CD4-positive, alpha-beta memory T cell (primary cell): Measurements from ENCODE around the gene HIKESHI. TPM values are rescaled to one million over a fixed set of nuclear protein-coding genes. Genes with fewer than 3 reads are reported as not detected.

Experiments
- CTCF ChIA-PET: fragments of 350-600 bp; sonication (Branson Sonifier 250); formaldehyde crosslinking; loops from one replicate; lab custom pipeline; 2021; ENCODE audit warnings: inconsistent platforms; ENCODE audit not compliant: partially characterized antibody; lab: Charles Lee
- POLR2A ChIA-PET: fragments of 350-600 bp; sonication (Branson Sonifier 250); formaldehyde crosslinking; loops from one replicate; lab custom pipeline; 2021; ENCODE audit not compliant: partially characterized antibody; lab: Charles Lee
- DNase-seq, 5 donors: peaks; one replicate each; pipeline versions ENCODE4 v3.0.0 to v3.0.0-alpha.2; 2020 to 2022; ENCODE audit warnings: mixed read lengths in 1 of 5
- H3K27ac ChIP-seq: one replicate; pipeline ENCODE4 v1.7.0; 2013; ENCODE audit warnings: low read depth, low read length
- H3K27me3 ChIP-seq: 2 replicates; pipeline ENCODE4 v1.7.0; 2013; ENCODE audit warnings: mild to moderate bottlenecking, low read length, moderate library complexity; ENCODE audit not compliant: insufficient read depth
- H3K36me3 ChIP-seq: 2 replicates; pipeline ENCODE4 v1.7.0; 2013; ENCODE audit warnings: mild to moderate bottlenecking, low read length, moderate library complexity; ENCODE audit not compliant: insufficient read depth
- H3K4me1 ChIP-seq: 2 replicates; pipeline ENCODE4 v1.7.0; 2013; ENCODE audit warnings: mild to moderate bottlenecking, low read length, moderate library complexity; ENCODE audit not compliant: insufficient read depth
- H3K4me3 ChIP-seq, 2 donors: one replicate each; pipeline ENCODE4 v1.7.0; 2013; ENCODE audit warnings: low read length in 2 of 2, mild to moderate bottlenecking in 1 of 2
- H3K9me3 ChIP-seq, 2 donors: one replicate each; pipeline ENCODE4 v1.7.0; 2013; ENCODE audit warnings: low read length in 2 of 2, control low read depth in 1 of 2; ENCODE audit not compliant: control insufficient read depth in 1 of 2
- H3K27ac Mint-ChIP-seq, 7 donors: one replicate each; pipeline ENCODE4 v1.8.0; 2020 to 2021; ENCODE audit warnings: mixed read lengths in 7 of 7, mild to moderate bottlenecking in 6 of 7, inconsistent platforms in 3 of 7, moderate library complexity in 3 of 7
- H3K27me3 Mint-ChIP-seq, 2 donors: one replicate each; pipeline ENCODE4 v1.8.0; 2020 to 2021; ENCODE audit warnings: mixed read lengths in 2 of 2
- H3K36me3 Mint-ChIP-seq, 2 donors: one replicate each; pipeline ENCODE4 v1.8.0; 2020 to 2021; ENCODE audit warnings: mixed read lengths in 2 of 2, inconsistent platforms in 1 of 2, mild to moderate bottlenecking in 1 of 2
- H3K4me1 Mint-ChIP-seq, 4 donors: one replicate each; pipeline ENCODE4 v1.8.0; 2020 to 2021; ENCODE audit warnings: mixed read lengths in 4 of 4, mild to moderate bottlenecking in 1 of 4
- H3K4me3 Mint-ChIP-seq, 8 donors: one replicate each; pipeline ENCODE4 v1.8.0; 2020 to 2021; ENCODE audit warnings: mixed read lengths in 8 of 8, mild to moderate bottlenecking in 7 of 8, moderate library complexity in 6 of 8, inconsistent platforms in 3 of 8
- H3K9me3 Mint-ChIP-seq, 8 donors: one replicate each; pipeline ENCODE4 v1.8.0; 2020 to 2021; ENCODE audit warnings: mixed read lengths in 8 of 8, mild to moderate bottlenecking in 5 of 8, inconsistent platforms in 3 of 8, moderate library complexity in 1 of 8
- intact Hi-C: fragments of 100-400 bp; cut with micrococcal nuclease; formaldehyde crosslinking; loops from one replicate; pipeline ENCODE4 v1.15.1; 2023
- polyA plus RNA-seq, 2 donors: library from polyadenylated mRNA; unstranded; fragments of 300-500 nt; fragmentation: Illumina TruSeq; gene quantifications; one replicate each; pipeline ENCODE4 v1.2.3, GENCODE V29; 2021
- total RNA-seq, 2 experiments: library from RNA; stranded (reverse); gene quantifications; one replicate each; pipeline ENCODE4 v1.2.3, GENCODE V29; 2021

Gene HIKESHI
- total and polyA plus RNA-seq, 4 experiments from 2014 or later, result 26.6 to 143 (median 57.8) TPM

- Histone ChIP-seq H3K36me3 (no peaks in the 10 kb centered on the region), H3K4me1 (no peaks in the 10 kb centered on the region), H3K9me3 (no peaks in the 10 kb centered on the region), H3K4me3 (no peak overlapping the region), H3K27me3 (no peaks in the 10 kb centered on the region), H3K27ac (no peak overlapping the region)
- DNase-seq, result no peak
- Mint-ChIP-seq H3K36me3 (peaks cover 0 to 5% of the 10 kb centered on the region in 2 donors), H3K4me1 (no peaks in the 10 kb centered on the region), H3K27ac (no peak overlapping the region), H3K4me3 (no peak overlapping the region), H3K27me3 (peaks cover 0 to 5% of the 10 kb centered on the region in 2 donors), H3K9me3 (peaks cover 0 to 3% (median 0%) of the 10 kb centered on the region in 8 donors)
- ChIA-PET POLR2A (no interaction called here), CTCF (no interaction called here)
- intact Hi-C loops, result no loop called here
These were observed 69.0 kb downstream of the HIKESHI start for GRCh38 chr11:86370922-86371594.

- Histone ChIP-seq H3K4me3 (no peak overlapping the region), H3K4me1 (no peaks in the 10 kb centered on the region), H3K9me3 (no peaks in the 10 kb centered on the region), H3K27me3 (no peaks in the 10 kb centered on the region), H3K36me3 (no peaks in the 10 kb centered on the region), H3K27ac (no peak overlapping the region)
- CTCF ChIA-PET, result no interaction called here
- Mint-ChIP-seq H3K9me3 (peaks cover 0 to 6% (median 0%) of the 10 kb centered on the region in 8 donors), H3K27ac (no peak overlapping the region), H3K4me1 (no peaks in the 10 kb centered on the region), H3K36me3 (peaks cover 0 to 5% of the 10 kb centered on the region in 2 donors), H3K27me3 (peaks cover 0 to 5% of the 10 kb centered on the region in 2 donors), H3K4me3 (no peak overlapping the region)
- intact Hi-C loops, result no loop called here
- no peak for DNase-seq
- POLR2A ChIA-PET, result no interaction called here
These were observed 70.0 kb downstream of the HIKESHI start for GRCh38 chr11:86372041-86372440.

- Histone ChIP-seq H3K4me3 (no peak overlapping the region), H3K27ac (no peak overlapping the region), H3K4me1 (no peaks in the 10 kb centered on the region), H3K36me3 (no peaks in the 10 kb centered on the region), H3K27me3 (no peaks in the 10 kb centered on the region), H3K9me3 (no peaks in the 10 kb centered on the region)
- H3K27me3 Mint-ChIP-seq, result peaks cover 0 to 5% of the 10 kb centered on the region in 2 donors
- no peak overlapping the region for H3K27ac Mint-ChIP-seq
- H3K4me3 Mint-ChIP-seq, result no peak overlapping the region
- peaks cover 0 to 5% of the 10 kb centered on the region in 2 donors for H3K36me3 Mint-ChIP-seq
- no peak for DNase-seq
- H3K9me3 Mint-ChIP-seq, result peaks cover 0 to 6% (median 0%) of the 10 kb centered on the region in 8 donors
- intact Hi-C loops, result no loop called here
- no peaks in the 10 kb centered on the region for H3K4me1 Mint-ChIP-seq
- CTCF ChIA-PET, result no interaction called here
- POLR2A ChIA-PET, result no interaction called here
These were observed 70.5 kb downstream of the HIKESHI start for GRCh38 chr11:86372586-86372985.

GRCh38 chr11:86374069-86374468, 72.0 kb downstream of the HIKESHI start:
- Histone ChIP-seq H3K4me3 (no peak overlapping the region), H3K9me3 (no peaks in the 10 kb centered on the region), H3K27ac (no peak overlapping the region), H3K27me3 (no peaks in the 10 kb centered on the region), H3K36me3 (no peaks in the 10 kb centered on the region), H3K4me1 (no peaks in the 10 kb centered on the region)
- DNase-seq, result no peak
- intact Hi-C loops, result no loop called here
- Mint-ChIP-seq H3K9me3 (peaks cover 0 to 6% (median under 1%) of the 10 kb centered on the region in 8 donors), H3K4me3 (no peak overlapping the region), H3K4me1 (no peaks in the 10 kb centered on the region), H3K36me3 (peaks cover 0 to 5% of the 10 kb centered on the region in 2 donors), H3K27ac (no peak overlapping the region), H3K27me3 (peaks cover 0 to 8% of the 10 kb centered on the region in 2 donors)
- ChIA-PET CTCF (no interaction called here), POLR2A (no interaction called here)

GRCh38 chr11:86374586-86374985, 72.5 kb downstream of the HIKESHI start, which contains the start of gene CCDC81:
TSS of gene CCDC81 (plus strand) at chr11:86374887. CDS start at chr11:86375164, 277 bp downstream.
- Histone ChIP-seq H3K4me1 (no peaks in the 10 kb centered on the region), H3K27ac (no peak within 1 kb of the TSS), H3K27me3 (no peaks in the 10 kb centered on the region), H3K36me3 (no peaks in the 10 kb centered on the region), H3K9me3 (no peaks in the 10 kb centered on the region), H3K4me3 (no peak within 1 kb of the TSS)
- Mint-ChIP-seq H3K9me3 (peaks cover 0 to 6% (median under 1%) of the 10 kb centered on the region in 8 donors), H3K27ac (no peak within 1 kb of the TSS), H3K36me3 (peaks cover 0 to 5% of the 10 kb centered on the region in 2 donors), H3K4me1 (no peaks in the 10 kb centered on the region), H3K4me3 (no peak within 1 kb of the TSS), H3K27me3 (peaks cover 0 to 8% of the 10 kb centered on the region in 2 donors)
- no peak for DNase-seq
- CTCF ChIA-PET, result no interaction called here
- POLR2A ChIA-PET, result no interaction called here
- intact Hi-C loops, result no loop called here

- Mint-ChIP-seq H3K4me3 (no peak overlapping the region), H3K27me3 (peaks cover 0 to 8% of the 10 kb centered on the region in 2 donors), H3K4me1 (no peaks in the 10 kb centered on the region), H3K36me3 (no peaks in the 10 kb centered on the region), H3K9me3 (peaks cover 0 to 6% (median 0%) of the 10 kb centered on the region in 8 donors), H3K27ac (no peak overlapping the region)
- ChIA-PET CTCF (no interaction called here), POLR2A (no interaction called here)
- H3K4me1 ChIP-seq, result no peaks in the 10 kb centered on the region
- H3K36me3 ChIP-seq, result no peaks in the 10 kb centered on the region
- intact Hi-C loops, result no loop called here
- no peak for DNase-seq
- no peaks in the 10 kb centered on the region for H3K27me3 ChIP-seq
- no peaks in the 10 kb centered on the region for H3K9me3 ChIP-seq
- no peak overlapping the region for H3K4me3 ChIP-seq
- no peak overlapping the region for H3K27ac ChIP-seq
These were observed 75.9 kb downstream of the HIKESHI start for GRCh38 chr11:86377972-86378371.

- peaks cover 0 to 6% (median 0%) of the 10 kb centered on the region in 8 donors for H3K9me3 Mint-ChIP-seq
- DNase-seq, result no peak
- no peak overlapping the region for H3K27ac Mint-ChIP-seq
- Histone ChIP-seq H3K36me3 (no peaks in the 10 kb centered on the region), H3K9me3 (no peaks in the 10 kb centered on the region), H3K27ac (no peak overlapping the region), H3K27me3 (no peaks in the 10 kb centered on the region), H3K4me1 (no peaks in the 10 kb centered on the region), H3K4me3 (no peak overlapping the region)
- no peaks in the 10 kb centered on the region for H3K4me1 Mint-ChIP-seq
- H3K27me3 Mint-ChIP-seq, result peaks cover 0 to 2% of the 10 kb centered on the region in 2 donors
- H3K36me3 Mint-ChIP-seq, result no peaks in the 10 kb centered on the region
- no peak overlapping the region for H3K4me3 Mint-ChIP-seq
- intact Hi-C loops, result no loop called here
- CTCF ChIA-PET, result no interaction called here
- POLR2A ChIA-PET, result no interaction called here
These were observed 78.4 kb downstream of the HIKESHI start for GRCh38 chr11:86380295-86381059.
